Large intestine (tissue), 3 donors: ENCODE results near the gene PCDHA12. TPM values are rescaled to one million over a fixed set of nuclear protein-coding genes. Genes with fewer than 3 reads are reported as not detected.
A peak's percentile ranks its signal among the peaks of the same experiment; 100 is the strongest.
"Not testable (repeated sequence)": the region's sequence is repeated elsewhere in the genome, so short reads cannot be mapped to it uniquely, and the experiment has no call there.

Source experiments
- DNase-seq, 2 donors: peaks; one replicate each; pipeline versions ENCODE4 v3.0.0 to v3.0.0-alpha.2; 2013
- H3K27ac ChIP-seq: one replicate; pipeline ENCODE4 v1.5.1; 2013; ENCODE audit warnings: low read length
- H3K27me3 ChIP-seq: 2 replicates; pipeline ENCODE4 v1.6.1; 2013; ENCODE audit warnings: low read length; ENCODE audit not compliant: control insufficient read depth, insufficient read depth
- H3K36me3 ChIP-seq: 2 replicates; pipeline ENCODE4 v1.6.1; 2013; ENCODE audit warnings: low read length; ENCODE audit not compliant: control insufficient read depth, insufficient read depth
- H3K4me1 ChIP-seq: one replicate; pipeline ENCODE4 v1.6.1; 2013; ENCODE audit warnings: low read length; ENCODE audit not compliant: control insufficient read depth, insufficient read depth
- H3K4me3 ChIP-seq: one replicate; pipeline ENCODE4 v1.5.1; 2013; ENCODE audit warnings: low read length
- H3K9me3 ChIP-seq: one replicate; pipeline ENCODE4 v1.6.1; 2013; ENCODE audit warnings: mild to moderate bottlenecking, low read depth, low read length, moderate library complexity; ENCODE audit not compliant: control insufficient read depth
- WGBS: methylation state at CpG from one replicate; pipeline ENCODE4 v1.1.5; 2013; ENCODE audit warnings: low lambda C conversion rate; ENCODE audit not compliant: insufficient coverage; 5-methylcytosine and 5-hydroxymethylcytosine counted together
- polyA plus RNA-seq: library from polyadenylated mRNA; unstranded; fragments of 120-200 nt; gene quantifications from one replicate; pipeline ENCODE4 v1.2.1, GENCODE V29; 2013

PCDHA12 gene
- polyA plus RNA-seq, 1 donor: 0.48 TPM

GRCh38 chr5:140840978-140841962 lies 33.8 kb upstream of the PCDHA12 start, which contains the start of gene PCDHA8:
TSS of gene PCDHA8 (plus strand) at chr5:140841187. CDS start at chr5:140841322, 135 bp downstream.
- no peaks in the 10 kb centered on the region for H3K27me3 ChIP-seq
- WGBS: 80% methylated on average over 1 of the region's 47 CpGs
- no peak within 1 kb of the TSS for H3K4me3 ChIP-seq
- H3K4me1 ChIP-seq: no peaks in the 10 kb centered on the region
- H3K27ac ChIP-seq: no peak within 1 kb of the TSS
- H3K9me3 ChIP-seq: peaks cover 23% of the 10 kb centered on the region
- DNase-seq: no peak
- no peaks in the 10 kb centered on the region for H3K36me3 ChIP-seq

GRCh38 chr5:140842798-140843733 lies 32.0 kb upstream of the PCDHA12 start:
- DNase-seq: no peak
- WGBS: no CpG with 5 or more reads among the region's 87 CpGs
- Histone ChIP-seq H3K9me3 (peaks cover 19% of the 10 kb centered on the region), H3K4me1 (no peaks in the 10 kb centered on the region), H3K27me3 (no peaks in the 10 kb centered on the region), H3K27ac (no peak overlapping the region), H3K36me3 (no peaks in the 10 kb centered on the region), H3K4me3 (no peak overlapping the region)

GRCh38 chr5:140848139-140849102 lies 26.7 kb upstream of the PCDHA12 start, which contains the start of gene PCDHA9:
TSS of gene PCDHA9 (plus strand) at chr5:140848382. CDS start at chr5:140848496, 114 bp downstream.
- 14% methylated on average over 3 of the region's 48 CpGs for WGBS
- not testable (repeated sequence) for H3K36me3 ChIP-seq, H3K4me3 ChIP-seq, H3K4me1 ChIP-seq, DNase-seq, H3K27ac ChIP-seq, H3K27me3 ChIP-seq
- H3K9me3 ChIP-seq: peaks cover 18% of the 10 kb centered on the region

DNA sequence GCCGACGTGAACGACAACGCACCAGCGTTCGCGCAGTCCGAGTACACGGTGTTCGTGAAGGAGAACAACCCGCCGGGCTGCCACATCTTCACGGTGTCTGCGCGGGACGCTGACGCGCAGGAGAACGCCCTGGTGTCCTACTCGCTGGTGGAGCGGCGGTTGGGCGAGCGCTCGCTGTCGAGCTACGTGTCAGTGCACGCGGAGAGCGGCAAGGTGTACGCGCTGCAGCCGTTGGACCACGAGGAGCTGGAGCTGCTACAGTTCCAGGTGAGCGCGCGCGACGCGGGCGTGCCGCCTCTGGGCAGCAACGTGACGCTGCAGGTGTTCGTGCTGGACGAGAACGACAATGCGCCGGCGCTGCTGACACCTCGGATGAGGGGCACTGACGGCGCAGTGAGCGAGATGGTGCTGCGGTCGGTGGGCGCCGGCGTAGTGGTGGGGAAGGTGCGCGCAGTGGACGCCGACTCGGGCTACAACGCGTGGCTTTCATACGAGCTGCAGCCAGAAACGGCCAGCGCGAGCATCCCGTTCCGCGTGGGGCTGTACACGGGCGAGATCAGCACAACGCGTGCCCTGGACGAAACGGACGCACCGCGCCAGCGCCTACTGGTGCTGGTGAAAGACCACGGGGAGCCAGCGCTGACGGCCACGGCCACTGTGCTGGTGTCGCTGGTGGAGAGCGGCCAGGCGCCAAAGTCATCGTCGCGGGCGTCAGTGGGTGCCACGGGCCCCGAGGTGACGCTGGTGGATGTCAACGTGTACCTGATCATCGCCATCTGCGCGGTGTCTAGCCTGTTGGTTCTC lies 25.1 kb upstream of the PCDHA12 start:
- H3K9me3 ChIP-seq: peaks cover 18% of the 10 kb centered on the region
- H3K27ac ChIP-seq: not testable (repeated sequence)

DNA sequence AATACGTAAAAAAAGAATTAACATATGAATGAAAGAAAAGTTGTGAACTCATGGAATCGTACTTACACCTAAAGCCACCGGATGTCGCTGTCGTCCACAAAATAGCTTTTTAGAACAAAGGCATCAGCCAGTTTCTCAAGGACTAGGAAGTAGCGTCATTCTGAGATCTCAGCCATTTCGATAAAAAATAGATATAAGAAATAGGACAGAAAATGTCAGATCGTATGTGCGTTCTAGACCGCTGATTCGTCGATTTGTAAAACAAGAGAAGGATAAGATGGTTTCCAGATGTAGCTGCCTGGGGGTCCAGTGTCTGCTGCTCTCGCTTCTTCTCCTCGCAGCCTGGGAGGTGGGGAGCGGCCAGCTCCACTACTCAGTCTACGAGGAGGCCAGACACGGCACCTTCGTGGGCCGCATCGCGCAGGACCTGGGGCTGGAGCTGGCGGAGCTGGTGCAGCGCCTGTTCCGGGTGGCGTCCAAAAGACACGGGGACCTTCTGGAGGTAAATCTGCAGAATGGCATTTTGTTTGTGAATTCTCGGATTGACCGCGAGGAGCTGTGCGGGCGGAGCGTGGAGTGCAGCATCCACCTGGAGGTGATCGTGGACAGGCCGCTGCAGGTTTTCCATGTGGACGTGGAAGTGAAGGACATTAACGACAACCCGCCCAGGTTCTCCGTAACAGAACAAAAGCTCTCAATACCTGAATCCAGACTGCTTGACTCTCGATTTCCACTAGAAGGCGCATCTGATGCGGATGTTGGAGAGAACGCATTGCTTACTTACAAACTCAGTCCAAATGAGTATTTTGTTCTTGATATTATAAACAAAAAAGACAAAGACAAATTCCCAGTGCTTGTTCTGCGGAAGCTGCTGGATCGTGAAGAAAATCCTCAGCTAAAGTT lies 19.1 kb upstream of the PCDHA12 start, which contains the start of gene PCDHA10:
Gene PCDHA10, plus strand, starts transcription at position 126 of the 903 bp plus-strand sequence. Its CDS starts 152 bp downstream, at position 278.
- peaks cover 22% of the 10 kb centered on the region for H3K9me3 ChIP-seq
- WGBS: 20% methylated on average over 9 of the region's 44 CpGs
- no peaks in the 10 kb centered on the region for H3K4me1 ChIP-seq
- H3K4me3 ChIP-seq: no peak within 1 kb of the TSS
- peak in 1 of 2 donors; percentile 1 for DNase-seq
- H3K27me3 ChIP-seq: no peaks in the 10 kb centered on the region
- no peaks in the 10 kb centered on the region for H3K36me3 ChIP-seq
- H3K27ac ChIP-seq: no peak within 1 kb of the TSS

More for the DNA sequence above, 25.1 kb upstream of the PCDHA12 start:
- not testable (repeated sequence) for H3K4me1 ChIP-seq, H3K4me3 ChIP-seq, DNase-seq, H3K27me3 ChIP-seq, H3K36me3 ChIP-seq
- WGBS: no CpG with 5 or more reads among the region's 101 CpGs

- WGBS: no CpG with 5 or more reads among the region's 94 CpGs
- Histone ChIP-seq H3K36me3 (no peaks in the 10 kb centered on the region), H3K4me1 (no peaks in the 10 kb centered on the region), H3K9me3 (peaks cover 25% of the 10 kb centered on the region), H3K27me3 (no peaks in the 10 kb centered on the region), H3K27ac (no peak overlapping the region), H3K4me3 (no peak overlapping the region)
- no peak for DNase-seq
These were observed 17.7 kb upstream of the PCDHA12 start for GRCh38 chr5:140857177-140857986.

DNA sequence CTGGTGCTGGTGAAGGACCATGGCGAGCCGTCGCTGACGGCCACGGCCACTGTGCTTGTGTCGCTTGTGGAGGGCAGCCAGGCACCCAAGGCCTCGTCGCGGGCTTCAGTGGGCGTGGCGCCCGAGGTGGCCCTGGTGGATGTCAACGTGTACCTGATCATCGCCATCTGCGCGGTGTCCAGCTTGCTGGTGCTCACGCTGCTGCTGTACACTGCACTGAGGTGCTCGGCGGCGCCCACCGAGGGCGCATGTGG lies 17.2 kb upstream of the PCDHA12 start:
- DNase-seq: no peak
- Histone ChIP-seq H3K27ac (no peak overlapping the region), H3K9me3 (peaks cover 30% of the 10 kb centered on the region), H3K36me3 (no peaks in the 10 kb centered on the region), H3K4me1 (no peaks in the 10 kb centered on the region), H3K4me3 (no peak overlapping the region), H3K27me3 (no peaks in the 10 kb centered on the region)
- no CpG with 5 or more reads among the region's 22 CpGs for WGBS
